WTC11 (cell line): Measurements from ENCODE around the gene MRPL52. TPM values are rescaled to one million over a fixed set of nuclear protein-coding genes. Genes with fewer than 3 reads are reported as not detected.

Experiments
- ATAC-seq: fragments of 200-7000 bp; cut with Tn5 transposase; 2 replicates; pipeline ENCODE4 v1.10.0; 2021; ENCODE audit warnings: mild to moderate bottlenecking, moderate library complexity
- CTCF ChIA-PET: fragments of 300-600 bp; sonication (Branson Sonifier 250); formaldehyde crosslinking; loops from one replicate; lab custom pipeline; 2021; ENCODE audit warnings: antibody characterized with exemption; lab: Charles Lee
- POLR2A ChIA-PET: fragments of 350-600 bp; sonication (Branson Sonifier 250); formaldehyde crosslinking; loops from one replicate; lab custom pipeline; 2021; ENCODE audit warnings: antibody characterized with exemption; lab: Charles Lee
- DNase-seq: peaks from one replicate; pipeline ENCODE4 v3.0.0; 2021; ENCODE audit warnings: low spot score
- H3K27ac Mint-ChIP-seq: 2 replicates; pipeline ENCODE4 v1.8.0; 2021; ENCODE audit warnings: mixed read lengths
- H3K27me3 Mint-ChIP-seq: 2 replicates; pipeline ENCODE4 v1.8.0; 2021; ENCODE audit warnings: low read depth, mild to moderate bottlenecking, moderate library complexity, mixed read lengths
- H3K36me3 Mint-ChIP-seq: 2 replicates; pipeline ENCODE4 v1.8.0; 2021; ENCODE audit warnings: mixed read lengths
- H3K4me1 Mint-ChIP-seq: 2 replicates; pipeline ENCODE4 v1.8.0; 2022; ENCODE audit warnings: mixed read lengths
- H3K4me3 Mint-ChIP-seq: 2 replicates; pipeline ENCODE4 v1.8.0; 2021; ENCODE audit warnings: mild to moderate bottlenecking, moderate library complexity, mixed read lengths
- H3K9me3 Mint-ChIP-seq: 2 replicates; pipeline ENCODE4 v1.8.0; 2021; ENCODE audit warnings: mixed read lengths
- AR ChIP-seq: fragments of 250-450 bp; sonication (Bioruptor Pico); IDR thresholded peaks from 2 replicates; pipeline ENCODE4 v1.9.0; 2021; ENCODE audit warnings: mild to moderate bottlenecking
- ATF1 ChIP-seq: sonication (generic); formaldehyde crosslinking; IDR thresholded peaks from 2 replicates; pipeline ENCODE4 v1.8.1; 2023; ENCODE audit warnings: mild to moderate bottlenecking, moderate library complexity, missing genetic modification reagents
- CREB1 ChIP-seq: sonication (generic); formaldehyde crosslinking; IDR thresholded peaks from 2 replicates; pipeline ENCODE4 v1.8.0; 2023; ENCODE audit warnings: mild to moderate bottlenecking, missing genetic modification reagents
- ETV6 ChIP-seq: sonication (generic); formaldehyde crosslinking; IDR thresholded peaks from 2 replicates; pipeline ENCODE4 v1.8.1; 2022; ENCODE audit warnings: mild to moderate bottlenecking, missing genetic modification reagents
- FOXJ3 ChIP-seq: sonication (generic); formaldehyde crosslinking; IDR thresholded peaks from 2 replicates; pipeline ENCODE4 v1.9.0; 2021; ENCODE audit warnings: missing genetic modification reagents, mild to moderate bottlenecking, borderline replicate concordance
- GABPB1 ChIP-seq: sonication (generic); formaldehyde crosslinking; IDR thresholded peaks from 2 replicates; pipeline ENCODE4 v1.8.1; 2023; ENCODE audit warnings: mild to moderate bottlenecking, missing genetic modification reagents
- IRF2 ChIP-seq: sonication (generic); formaldehyde crosslinking; IDR thresholded peaks from 2 replicates; pipeline ENCODE4 v1.8.0; 2022; ENCODE audit warnings: low read depth, missing genetic modification reagents, borderline replicate concordance
- KAT7 ChIP-seq: sonication (generic); formaldehyde crosslinking; IDR thresholded peaks from 2 replicates; pipeline ENCODE4 v1.8.1; 2023; ENCODE audit warnings: missing genetic modification reagents, mild to moderate bottlenecking, borderline replicate concordance
- MXD4 ChIP-seq: fragments of 250-450 bp; sonication (Bioruptor Pico); IDR thresholded peaks from 2 replicates; pipeline ENCODE4 v1.8.0; 2021; ENCODE audit warnings: mild to moderate bottlenecking, moderate library complexity, borderline replicate concordance
- MYBL2 ChIP-seq: sonication (generic); formaldehyde crosslinking; IDR thresholded peaks from 2 replicates; pipeline ENCODE4 v1.8.1; 2023; ENCODE audit warnings: mild to moderate bottlenecking, moderate library complexity, missing genetic modification reagents
- NFATC4 ChIP-seq: fragments of 250-450 bp; sonication (Bioruptor Pico); IDR thresholded peaks from 2 replicates; pipeline ENCODE4 v1.9.0; 2021; ENCODE audit warnings: mild to moderate bottlenecking
- OVOL2 ChIP-seq: fragments of 250-450 bp; sonication (Bioruptor Pico); IDR thresholded peaks from 2 replicates; pipeline ENCODE4 v1.9.0; 2021; ENCODE audit warnings: mild to moderate bottlenecking, borderline replicate concordance
- PREB ChIP-seq: sonication (generic); formaldehyde crosslinking; IDR thresholded peaks from 2 replicates; pipeline ENCODE4 v1.8.1; 2022; ENCODE audit warnings: mild to moderate bottlenecking, missing genetic modification reagents, moderate library complexity, borderline replicate concordance
- RORB ChIP-seq: fragments of 250-450 bp; sonication (Bioruptor Pico); IDR thresholded peaks from 2 replicates; pipeline ENCODE4 v1.9.0; 2021; ENCODE audit warnings: mild to moderate bottlenecking
- TEAD4 ChIP-seq: sonication (generic); formaldehyde crosslinking; IDR thresholded peaks from 2 replicates; pipeline ENCODE4 v1.8.0; 2022; ENCODE audit warnings: mild to moderate bottlenecking, missing genetic modification reagents
- ZNF263 ChIP-seq: sonication (generic); formaldehyde crosslinking; IDR thresholded peaks from 2 replicates; pipeline ENCODE4 v1.8.1; 2022; ENCODE audit warnings: low read depth, mild to moderate bottlenecking, moderate library complexity, missing genetic modification reagents
- ZNF281 ChIP-seq: sonication (generic); formaldehyde crosslinking; IDR thresholded peaks from 2 replicates; pipeline ENCODE4 v1.8.0; 2023; ENCODE audit warnings: mild to moderate bottlenecking, missing genetic modification reagents
- ZNF416 ChIP-seq: fragments of 250-450 bp; sonication (Bioruptor Pico); IDR thresholded peaks from 2 replicates; pipeline ENCODE4 v1.9.0; 2021; ENCODE audit warnings: mild to moderate bottlenecking, inconsistent platforms
- ZSCAN18 ChIP-seq: fragments of 250-450 bp; sonication (Bioruptor Pico); IDR thresholded peaks from 2 replicates; pipeline ENCODE4 v2.1.2; 2022; ENCODE audit warnings: mild to moderate bottlenecking, moderate library complexity
- total RNA-seq: library from RNA; stranded (reverse); gene quantifications from 3 replicates; pipeline ENCODE4 v1.2.3, GENCODE V29; 2021

The MRPL52 gene
- total RNA-seq, 1 experiment from 2014 or later: 170 TPM

GRCh38 chr14:22842211-22843122 is 12.8 kb downstream of the MRPL52 start:
- ChIA-PET POLR2A (no interaction called here), CTCF (interaction anchor here (0.9 to 1.0 kb wide), 2 partner anchors 10 to 20 kb away, joined by 4 to 5 read pairs; no protein-coding TSS in a partner anchor)
- no peak for ATAC-seq
- no peaks in the 10 kb centered on the region for H3K9me3 Mint-ChIP-seq
- no peak for TF ChIP-seq GABPB1 (CRISPR knock-in tag)
- TF ChIP-seq NFATC4 (CRISPR knock-in tag): no peak
- TF ChIP-seq RORB (CRISPR knock-in tag): no peak
- no peak for TF ChIP-seq AR (CRISPR knock-in tag)
- no peak for TF ChIP-seq ZNF281
- TF ChIP-seq ETV6: no peak
- TF ChIP-seq CREB1 (CRISPR knock-in tag): no peak
- no peak overlapping the region for H3K27ac Mint-ChIP-seq
- no peak for DNase-seq
- no peak overlapping the region for H3K4me3 Mint-ChIP-seq
- no peaks in the 10 kb centered on the region for H3K27me3 Mint-ChIP-seq
- H3K4me1 Mint-ChIP-seq: peaks cover 22% of the 10 kb centered on the region
- peaks cover 44% of the 10 kb centered on the region for H3K36me3 Mint-ChIP-seq

- DNase-seq: no peak
- Mint-ChIP-seq H3K36me3 (peaks cover 44% of the 10 kb centered on the region), H3K27me3 (no peaks in the 10 kb centered on the region), H3K4me1 (peaks cover 25% of the 10 kb centered on the region), H3K4me3 (no peak overlapping the region), H3K9me3 (no peaks in the 10 kb centered on the region), H3K27ac (no peak overlapping the region)
- ChIA-PET CTCF (interaction anchor here (0.9 to 2.0 kb wide), 3 partner anchors 9 to 20 kb away, joined by 4 to 10 read pairs (median 5); no protein-coding TSS in a partner anchor), POLR2A (no interaction called here)
- TF ChIP-seq RORB (CRISPR knock-in tag) (no peak), OVOL2 (CRISPR knock-in tag) (no peak), ZNF263 (CRISPR knock-in tag) (no peak)
- no peak for ATAC-seq
Observed at GRCh38 chr14:22843123-22843925, 13.6 kb downstream of the MRPL52 start.

GRCh38 chr14:22844221-22845102 is 14.8 kb downstream of the MRPL52 start:
- POLR2A ChIA-PET: interaction anchor here (0.6 kb wide), 1 partner anchor 31 kb away, joined by 5 read pairs; no protein-coding TSS in a partner anchor
- DNase-seq (no peak), ATAC-seq (no peak)
- no peaks in the 10 kb centered on the region for H3K27me3 Mint-ChIP-seq
- no peak overlapping the region for H3K27ac Mint-ChIP-seq
- no peak overlapping the region for H3K4me3 Mint-ChIP-seq
- H3K9me3 Mint-ChIP-seq: no peaks in the 10 kb centered on the region
- CTCF ChIA-PET: interaction anchor here (2.0 kb wide), 1 partner anchor 9 kb away, joined by 10 read pairs; no protein-coding TSS in a partner anchor
- no peak for TF ChIP-seq MYBL2 (CRISPR knock-in tag)
- TF ChIP-seq TEAD4 (CRISPR knock-in tag): no peak
- no peak for TF ChIP-seq PREB (CRISPR knock-in tag)
- no peak for TF ChIP-seq FOXJ3 (CRISPR knock-in tag)
- TF ChIP-seq MXD4 (CRISPR knock-in tag): no peak
- TF ChIP-seq ZSCAN18 (CRISPR knock-in tag): no peak
- TF ChIP-seq IRF2: no peak
- TF ChIP-seq ATF1 (CRISPR knock-in tag): no peak
- TF ChIP-seq KAT7 (CRISPR knock-in tag): no peak
- no peak for TF ChIP-seq ZNF416 (CRISPR knock-in tag)
- peaks cover 25% of the 10 kb centered on the region for H3K4me1 Mint-ChIP-seq
- H3K36me3 Mint-ChIP-seq: peaks cover 44% of the 10 kb centered on the region
